Neural progenitor cell (in vitro differentiated cells): ENCODE data around the gene PROB1. TPM values are rescaled to one million over a fixed set of nuclear protein-coding genes. Genes with fewer than 3 reads are reported as not detected.

Source experiments
- DNase-seq: peaks from one replicate; pipeline ENCODE4 v3.0.0-alpha.2; 2016; ENCODE audit warnings: low spot score
- H2AFZ ChIP-seq: fragments of 200-600 bp; sonication (generic); replicated peaks from 2 replicates; pipeline ENCODE4 v1.6.1; 2016; ENCODE audit warnings: antibody characterized with exemption
- H3F3A ChIP-seq: fragments of 200-600 bp; sonication (generic); 2 replicates; pipeline ENCODE4 v1.6.1; 2016; ENCODE audit warnings: antibody characterized with exemption, low read depth
- H3K27ac ChIP-seq: fragments of 200-600 bp; sonication (generic); 2 replicates; pipeline ENCODE4 v1.5.1; 2016; ENCODE audit warnings: mild to moderate bottlenecking
- H3K27me3 ChIP-seq: fragments of 200-600 bp; sonication (generic); 2 replicates; pipeline ENCODE4 v1.6.1; 2016; ENCODE audit warnings: mild to moderate bottlenecking, moderate library complexity
- H3K36me3 ChIP-seq: fragments of 200-600 bp; sonication (generic); 2 replicates; pipeline ENCODE4 v1.5.1; 2016
- H3K4me1 ChIP-seq: fragments of 200-600 bp; sonication (generic); 2 replicates; pipeline ENCODE4 v1.6.1; 2016; ENCODE audit warnings: mixed run types
- H3K4me2 ChIP-seq: fragments of 200-600 bp; sonication (generic); 2 replicates; pipeline ENCODE4 v1.6.1; 2016
- H3K4me3 ChIP-seq: fragments of 200-600 bp; sonication (generic); 2 replicates; pipeline ENCODE4 v1.5.1; 2016
- H3K79me2 ChIP-seq: fragments of 200-600 bp; sonication (generic); 2 replicates; pipeline ENCODE4 v1.6.1; 2016; ENCODE audit warnings: low read depth
- H3K9ac ChIP-seq: fragments of 200-600 bp; sonication (generic); 2 replicates; pipeline ENCODE4 v1.6.1; 2016
- H3K9me3 ChIP-seq: fragments of 200-600 bp; sonication (generic); 2 replicates; pipeline ENCODE4 v1.5.1; 2016; ENCODE audit warnings: low read depth
- H4K20me1 ChIP-seq: fragments of 200-600 bp; sonication (generic); 2 replicates; pipeline ENCODE4 v1.6.1; 2016; ENCODE audit warnings: low read depth
- H3K27ac Mint-ChIP-seq: 3 replicates; pipeline ENCODE4 v1.8.0; 2021; ENCODE audit warnings: mixed read lengths
- H3K27me3 Mint-ChIP-seq: 2 replicates; pipeline ENCODE4 v1.8.0; 2022; ENCODE audit warnings: low read depth, mild to moderate bottlenecking, inconsistent platforms, moderate library complexity, mixed read lengths; ENCODE audit not compliant: insufficient read depth
- H3K36me3 Mint-ChIP-seq: 3 replicates; pipeline ENCODE4 v1.8.0; 2021; ENCODE audit warnings: mixed read lengths
- H3K4me1 Mint-ChIP-seq: 3 replicates; pipeline ENCODE4 v1.8.0; 2021; ENCODE audit warnings: mixed read lengths
- H3K4me3 Mint-ChIP-seq: 3 replicates; pipeline ENCODE4 v1.8.0; 2021; ENCODE audit warnings: mild to moderate bottlenecking, moderate library complexity, mixed read lengths
- H3K9me3 Mint-ChIP-seq: 3 replicates; pipeline ENCODE4 v1.8.0; 2020; ENCODE audit warnings: mixed read lengths
- EZH2 ChIP-seq: fragments of 200-600 bp; sonication (generic); IDR thresholded peaks from 2 replicates; pipeline ENCODE4 v1.6.1; 2017; ENCODE audit warnings: antibody characterized with exemption, mild to moderate bottlenecking, moderate library complexity
- EZH2phosphoT487 ChIP-seq: fragments of 200-600 bp; sonication (generic); IDR thresholded peaks from 2 replicates; pipeline ENCODE4 v1.6.1; 2017; ENCODE audit warnings: antibody characterized with exemption
- total RNA-seq: library from RNA; depleted of rRNA; stranded (reverse); fragments of >200 nt; gene quantifications from 2 replicates; pipeline ENCODE4 v1.2.3, GENCODE V29; 2015; ENCODE audit warnings: low replicate concordance
- TF ChIP-seq, protein P1 (sequence below): fragments of 200-600 bp; sonication (generic); IDR thresholded peaks from 2 replicates; pipeline ENCODE4 v1.5.1; 2017; ENCODE audit warnings: antibody characterized with exemption, mild to moderate bottlenecking

Gene PROB1
- total RNA-seq, 1 donor from 2014 or later = 0.67 TPM

DNA sequence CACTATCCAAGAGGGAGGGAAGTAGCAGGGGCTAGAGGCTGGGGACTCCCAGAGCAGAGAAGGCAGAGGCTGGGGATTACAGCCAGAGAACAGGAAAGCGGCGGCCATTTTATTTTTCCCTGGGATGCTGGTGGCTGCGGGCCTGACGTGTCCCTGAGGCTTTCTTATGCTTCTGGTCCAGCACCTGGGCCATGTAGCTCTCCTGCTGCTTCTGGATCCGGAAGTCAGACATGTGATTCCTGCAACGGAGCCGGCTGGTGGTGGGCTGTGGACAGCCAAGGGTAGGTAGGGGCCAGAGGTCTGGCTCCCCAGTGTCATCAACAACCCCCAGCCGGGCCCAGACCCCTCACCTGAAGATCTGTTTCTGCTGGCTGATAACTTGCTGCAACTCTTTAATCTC, 1.8 kb upstream of the PROB1 start:
- Mint-ChIP-seq H3K27me3 (peaks cover 23% of the 10 kb centered on the region), H3K4me1 (peaks cover 9% of the 10 kb centered on the region), H3K9me3 (no peaks in the 10 kb centered on the region), H3K4me3 (no peak overlapping the region), H3K36me3 (peaks cover 15% of the 10 kb centered on the region), H3K27ac (no peak overlapping the region)
- H4K20me1 ChIP-seq = peaks cover 2% of the 10 kb centered on the region
- H3K27me3 ChIP-seq = peaks cover 47% of the 10 kb centered on the region
- H3K9ac ChIP-seq = no peak overlapping the region
- peaks cover 12% of the 10 kb centered on the region for H3K4me1 ChIP-seq
- no peak overlapping the region for H3K27ac ChIP-seq
- no peak overlapping the region for H3K4me2 ChIP-seq
- H3K79me2 ChIP-seq = no peaks in the 10 kb centered on the region
- H3F3A ChIP-seq = peaks cover 25% of the 10 kb centered on the region
- no peak overlapping the region for H3K4me3 ChIP-seq
- H3K9me3 ChIP-seq = no peaks in the 10 kb centered on the region
- no peaks in the 10 kb centered on the region for H3K36me3 ChIP-seq
- no peak for TF ChIP-seq EZH2phosphoT487
- TF ChIP-seq, protein P1, sequence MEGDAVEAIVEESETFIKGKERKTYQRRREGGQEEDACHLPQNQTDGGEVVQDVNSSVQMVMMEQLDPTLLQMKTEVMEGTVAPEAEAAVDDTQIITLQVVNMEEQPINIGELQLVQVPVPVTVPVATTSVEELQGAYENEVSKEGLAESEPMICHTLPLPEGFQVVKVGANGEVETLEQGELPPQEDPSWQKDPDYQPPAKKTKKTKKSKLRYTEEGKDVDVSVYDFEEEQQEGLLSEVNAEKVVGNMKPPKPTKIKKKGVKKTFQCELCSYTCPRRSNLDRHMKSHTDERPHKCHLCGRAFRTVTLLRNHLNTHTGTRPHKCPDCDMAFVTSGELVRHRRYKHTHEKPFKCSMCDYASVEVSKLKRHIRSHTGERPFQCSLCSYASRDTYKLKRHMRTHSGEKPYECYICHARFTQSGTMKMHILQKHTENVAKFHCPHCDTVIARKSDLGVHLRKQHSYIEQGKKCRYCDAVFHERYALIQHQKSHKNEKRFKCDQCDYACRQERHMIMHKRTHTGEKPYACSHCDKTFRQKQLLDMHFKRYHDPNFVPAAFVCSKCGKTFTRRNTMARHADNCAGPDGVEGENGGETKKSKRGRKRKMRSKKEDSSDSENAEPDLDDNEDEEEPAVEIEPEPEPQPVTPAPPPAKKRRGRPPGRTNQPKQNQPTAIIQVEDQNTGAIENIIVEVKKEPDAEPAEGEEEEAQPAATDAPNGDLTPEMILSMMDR = no peak
- H2AFZ ChIP-seq = no peak overlapping the region
- DNase-seq = no peak

DNA sequence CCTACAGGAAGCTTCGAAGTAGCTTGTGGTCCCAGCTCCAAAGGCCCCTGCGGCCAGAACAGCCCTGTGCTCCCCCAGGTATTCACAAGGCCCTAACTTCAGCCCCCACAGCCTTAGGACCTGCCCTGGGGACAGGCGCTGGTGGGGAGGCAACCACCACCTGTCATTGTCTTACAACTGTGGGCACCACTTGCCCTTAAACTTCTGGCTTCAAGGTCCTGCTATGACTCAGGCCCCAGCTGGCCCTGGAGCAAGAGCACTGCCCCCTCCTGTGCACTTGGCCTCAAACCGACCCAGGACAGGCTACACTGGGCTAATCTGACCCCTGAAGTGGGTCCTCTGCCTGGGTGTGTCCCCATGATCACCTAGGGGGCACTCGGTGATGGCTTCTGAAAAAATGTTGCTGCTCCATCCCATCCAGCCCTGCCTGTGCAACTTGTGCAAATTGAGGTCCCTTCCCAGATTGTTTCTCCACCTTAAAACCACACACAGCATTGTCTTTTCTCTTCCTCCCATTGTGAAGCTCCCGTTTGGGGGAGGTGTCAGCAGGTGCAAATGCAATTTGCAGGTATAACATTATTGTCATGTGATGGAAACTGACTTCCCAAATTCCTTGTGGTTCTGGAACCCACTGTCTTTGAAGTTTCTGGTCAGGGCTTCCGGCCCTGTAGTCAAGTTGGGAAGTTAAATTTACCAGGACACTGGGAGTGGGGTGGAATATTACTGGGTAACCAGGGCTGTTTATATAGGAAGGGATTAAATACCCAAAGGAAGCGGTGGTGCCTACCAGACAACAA, 1.1 kb upstream of the PROB1 start:
- Histone ChIP-seq H3K9me3 (no peaks in the 10 kb centered on the region), H3K4me3 (no peak overlapping the region), H3K27ac (no peak overlapping the region), H3F3A (peaks cover 32% of the 10 kb centered on the region), H3K27me3 (peaks cover 51% of the 10 kb centered on the region), H2AFZ (no peak overlapping the region), H4K20me1 (peaks cover 4% of the 10 kb centered on the region), H3K4me2 (no peak overlapping the region), H3K79me2 (no peaks in the 10 kb centered on the region), H3K9ac (no peak overlapping the region), H3K36me3 (no peaks in the 10 kb centered on the region), H3K4me1 (peaks cover 12% of the 10 kb centered on the region)
- TF ChIP-seq, protein P1 = no peak
- no peak for TF ChIP-seq EZH2phosphoT487
- TF ChIP-seq EZH2 = no peak
- DNase-seq = no peak
- H3K9me3 Mint-ChIP-seq = no peaks in the 10 kb centered on the region
- peaks cover 14% of the 10 kb centered on the region for H3K36me3 Mint-ChIP-seq
- H3K27me3 Mint-ChIP-seq = peaks cover 24% of the 10 kb centered on the region
- H3K27ac Mint-ChIP-seq = no peak overlapping the region
- peaks cover 12% of the 10 kb centered on the region for H3K4me1 Mint-ChIP-seq
- H3K4me3 Mint-ChIP-seq = peak overlapping the region; percentile 6

DNA sequence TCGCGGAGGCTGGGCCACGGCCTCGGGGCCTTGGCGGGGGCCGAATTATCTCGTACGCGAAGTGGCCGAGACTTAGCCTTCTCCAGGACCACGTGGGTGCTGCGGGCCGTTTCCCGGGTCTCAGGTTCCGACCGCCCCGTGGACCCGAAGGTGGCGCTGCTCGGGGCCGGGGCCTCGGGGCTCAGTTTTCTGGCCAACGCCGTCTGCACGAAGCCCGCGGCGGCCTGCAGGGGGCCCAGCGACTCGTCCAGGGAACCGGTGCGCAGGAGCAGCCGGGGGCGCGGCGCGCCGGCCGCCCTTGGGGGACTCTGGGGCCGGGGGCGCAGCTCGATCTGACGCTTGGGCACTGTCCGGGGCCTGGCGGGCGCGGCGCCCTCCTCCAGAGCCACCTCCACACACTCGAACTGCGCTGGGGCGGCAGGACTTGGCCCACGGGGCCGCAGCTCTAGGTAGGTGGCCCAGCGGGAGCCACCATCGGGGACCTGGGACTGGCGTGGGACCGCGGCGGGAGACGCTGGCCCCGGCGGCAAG, 716 bp downstream of the PROB1 start:
- peak overlapping the region; percentile 83 for H2AFZ ChIP-seq
- peaks cover 14% of the 10 kb centered on the region for H3K4me1 Mint-ChIP-seq

More for the DNA sequence above, 716 bp downstream of the PROB1 start:
- no peak overlapping the region for H3K27ac ChIP-seq
- peaks cover 51% of the 10 kb centered on the region for H3K27me3 ChIP-seq
- H3K4me1 ChIP-seq = peaks cover 12% of the 10 kb centered on the region
- peaks cover 14% of the 10 kb centered on the region for H3K36me3 Mint-ChIP-seq
- H3K9me3 ChIP-seq = no peaks in the 10 kb centered on the region
- no peaks in the 10 kb centered on the region for H3K79me2 ChIP-seq
- H3K9ac ChIP-seq = no peak overlapping the region
- H3K4me2 ChIP-seq = peak overlapping the region; percentile 82
- TF ChIP-seq EZH2 (peak; percentile 71), EZH2phosphoT487 (peak; percentile 63)
- TF ChIP-seq, protein P1 = peak; percentile 75
- H3K4me3 Mint-ChIP-seq = no peak overlapping the region
- H3K4me3 ChIP-seq = peak overlapping the region; percentile 46
- no peaks in the 10 kb centered on the region for H3K36me3 ChIP-seq
- H3F3A ChIP-seq = peaks cover 36% of the 10 kb centered on the region
- H3K27me3 Mint-ChIP-seq = peaks cover 30% of the 10 kb centered on the region
- H4K20me1 ChIP-seq = peaks cover 4% of the 10 kb centered on the region
- no peak overlapping the region for H3K27ac Mint-ChIP-seq
- peak; percentile 88 for DNase-seq
- no peaks in the 10 kb centered on the region for H3K9me3 Mint-ChIP-seq
